NK-92 treated with Interleukin-12 subunit alpha and Interleukin-12 subunit beta, amount 100 ng/mL, for 24 hours (cell line): ENCODE results near the gene HECW1.
"Not testable (repeated sequence)": the region's sequence is repeated elsewhere in the genome, so short reads cannot be mapped to it uniquely, and the experiment has no call there.

Source experiments
- DNase-seq: peaks from one replicate; lab custom pipeline; 2025; lab: John Stamatoyannopoulos, UW

Gene HECW1

DNA sequence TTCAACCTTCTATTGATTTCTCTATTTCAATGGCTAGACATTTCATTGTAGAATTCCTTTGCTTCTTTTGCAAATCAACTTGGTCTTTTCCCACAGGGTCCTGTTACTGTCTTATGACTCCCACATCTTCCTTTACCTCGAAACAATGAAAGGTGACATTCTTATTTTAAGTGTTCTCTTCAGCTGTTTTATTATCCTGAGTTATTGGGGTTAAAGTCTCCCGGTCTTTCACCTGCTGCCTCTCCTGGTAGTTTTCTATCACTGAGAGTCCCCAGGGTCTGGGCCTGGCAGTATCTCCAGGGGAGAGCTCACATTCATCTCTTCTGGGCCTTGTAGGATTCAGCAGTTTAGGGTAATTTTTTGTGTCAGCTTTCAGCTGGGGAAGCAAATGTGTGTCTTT is 95.8 kb downstream of the HECW1 start:
- DNase-seq: no peak

DNA sequence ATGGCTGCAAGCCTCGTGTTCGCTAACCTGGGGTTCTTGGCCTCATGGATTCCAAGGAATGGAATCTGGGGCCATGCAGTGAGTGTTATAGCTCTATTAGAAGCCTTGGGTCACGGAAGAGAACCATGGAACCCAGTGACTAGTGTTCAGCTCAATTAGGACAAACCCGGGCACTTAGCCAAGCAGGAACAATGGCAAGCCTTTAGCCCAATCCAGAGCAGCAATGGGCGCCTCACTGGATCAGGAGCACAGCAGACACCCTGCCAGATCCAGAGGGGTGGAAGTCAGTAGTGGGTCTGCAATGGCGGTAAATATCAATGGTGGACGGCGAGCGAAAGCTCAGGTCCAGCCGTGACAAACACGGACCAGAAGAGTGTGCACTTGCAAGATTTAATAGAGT is 98.1 kb downstream of the HECW1 start:
- not testable (repeated sequence) for DNase-seq

DNA sequence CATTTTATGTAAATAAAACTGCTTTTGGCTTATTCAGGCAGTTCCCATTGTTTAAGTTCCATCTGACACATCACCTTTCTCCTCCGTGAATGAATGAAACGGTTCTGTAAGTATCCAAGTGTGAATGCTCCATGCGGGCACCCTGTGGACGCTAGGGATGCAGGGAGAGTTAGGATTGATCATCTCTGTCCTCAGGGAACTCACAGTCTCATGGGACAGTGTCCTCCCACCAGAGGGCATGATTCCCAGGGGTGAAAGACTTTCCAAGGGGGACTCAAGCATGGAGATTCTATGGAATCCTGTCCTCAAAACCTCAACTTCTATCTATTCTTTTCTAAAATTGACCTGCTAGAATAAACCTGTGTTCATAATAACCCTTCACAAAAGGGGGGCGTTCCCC is 98.8 kb downstream of the HECW1 start:
- no peak for DNase-seq

DNA sequence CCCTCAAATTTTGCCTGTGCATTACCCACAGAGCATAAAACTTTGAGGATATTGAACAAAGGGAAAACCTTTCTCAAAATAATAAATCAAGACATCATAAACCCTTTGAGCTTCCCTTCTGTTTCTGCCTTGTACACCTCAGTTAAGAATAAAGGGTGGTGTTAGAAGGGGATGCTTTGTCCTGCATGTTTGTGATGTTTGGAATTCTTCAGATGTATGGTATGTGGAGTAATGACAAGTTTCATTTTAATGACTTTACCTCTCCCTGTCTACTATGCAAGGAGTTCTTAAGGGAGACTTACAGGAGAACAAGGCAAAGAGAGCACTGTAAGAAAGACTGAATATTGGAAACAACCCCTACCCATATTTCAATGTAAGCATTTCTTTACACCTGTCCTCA is 99.2 kb downstream of the HECW1 start:
- no peak for DNase-seq

DNA sequence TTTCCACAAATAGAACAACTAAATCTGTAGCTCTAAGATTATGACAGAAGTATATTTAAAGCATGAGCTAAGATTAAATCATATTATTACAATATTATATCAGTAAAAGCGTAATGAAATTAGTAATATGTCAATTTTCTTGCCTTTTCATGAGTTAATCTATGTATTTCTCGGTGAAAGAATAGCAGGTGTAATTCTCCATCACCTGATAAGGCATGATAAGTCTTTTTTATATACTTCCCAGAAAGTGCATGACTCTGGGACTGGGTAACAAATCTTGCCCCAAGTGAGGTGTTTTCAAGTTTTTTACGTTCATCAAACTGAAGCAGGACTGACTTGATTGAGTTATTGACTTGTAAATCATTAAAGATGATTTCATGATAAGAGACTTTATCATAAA is 100.5 kb downstream of the HECW1 start:
- DNase-seq: no peak

DNA sequence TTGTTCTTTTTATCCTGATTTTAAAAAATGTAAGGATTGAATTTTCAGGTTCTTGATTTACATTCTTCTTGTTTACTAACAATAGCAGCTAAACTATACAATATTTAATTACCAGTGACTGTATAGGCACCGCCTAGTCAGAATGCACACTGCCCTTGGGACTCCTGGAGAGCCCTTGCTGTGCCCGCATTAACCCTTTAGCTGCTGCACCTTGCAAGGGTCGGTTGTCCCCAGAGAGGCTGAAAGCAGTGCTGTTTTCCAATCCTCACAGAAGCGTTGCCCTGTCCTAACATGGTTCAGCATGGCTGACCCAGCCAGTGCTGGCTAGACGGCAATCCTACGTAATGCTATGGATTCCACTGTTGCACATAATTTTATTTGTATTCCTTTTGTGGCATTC is 102.6 kb downstream of the HECW1 start:
- DNase-seq: no peak

DNA sequence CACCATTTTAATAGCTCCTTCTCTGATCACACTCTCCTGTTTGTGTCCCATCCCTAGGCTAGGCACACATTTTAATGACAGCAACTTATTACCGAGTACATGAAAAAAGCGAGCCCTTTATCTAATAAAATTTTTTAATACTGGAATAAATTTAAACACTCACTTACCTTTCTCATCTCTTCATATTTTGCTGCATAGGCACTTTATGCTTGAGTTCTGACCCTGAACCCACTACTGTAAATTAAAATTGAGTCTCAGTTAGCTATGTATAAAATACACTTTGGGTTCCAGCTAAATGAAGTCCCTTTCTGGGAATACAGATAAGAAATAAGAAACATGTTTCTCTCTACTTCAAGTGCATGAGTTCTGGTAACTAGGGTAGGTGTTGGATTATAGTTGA is 104.6 kb downstream of the HECW1 start:
- no peak for DNase-seq

DNA sequence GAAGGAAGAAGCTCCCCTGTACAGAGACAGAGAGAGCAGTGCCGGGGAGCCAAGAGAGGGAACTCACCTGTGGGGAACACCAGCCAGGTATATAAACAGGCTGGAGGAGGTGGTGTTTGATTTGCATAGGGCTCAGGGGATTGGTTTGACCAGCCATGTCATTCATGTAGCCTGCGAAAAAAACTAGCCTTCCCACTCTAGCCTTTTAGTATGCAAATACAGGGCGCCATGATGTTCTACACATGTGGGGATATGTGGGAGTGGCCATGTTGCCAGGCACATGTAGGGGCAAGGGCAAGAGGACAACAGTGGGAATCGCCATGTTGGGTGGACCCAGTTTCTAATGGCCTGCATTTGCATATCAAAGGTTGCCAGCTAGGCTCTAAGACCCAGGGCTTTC is 106.5 kb downstream of the HECW1 start:
- DNase-seq: not testable (repeated sequence)

DNA sequence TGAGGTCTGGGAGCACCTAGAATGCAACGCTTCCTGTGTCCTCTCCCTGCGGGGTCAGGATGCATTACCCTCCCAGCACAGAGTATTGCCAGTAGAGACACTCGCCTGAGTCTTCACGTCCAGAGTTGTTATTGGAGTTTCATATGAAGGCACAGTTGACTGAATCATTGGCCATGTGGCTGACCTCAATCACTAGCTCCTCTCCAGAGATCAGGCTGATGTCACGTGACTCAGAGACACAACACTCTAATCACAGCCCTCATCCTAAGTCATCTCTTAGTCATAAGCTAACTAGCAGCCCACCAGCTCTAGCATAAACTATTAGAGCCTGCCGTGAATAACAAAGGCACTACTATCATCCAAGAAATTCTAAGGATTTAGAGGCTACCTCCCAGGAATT is 107.8 kb downstream of the HECW1 start:
- no peak for DNase-seq

DNA sequence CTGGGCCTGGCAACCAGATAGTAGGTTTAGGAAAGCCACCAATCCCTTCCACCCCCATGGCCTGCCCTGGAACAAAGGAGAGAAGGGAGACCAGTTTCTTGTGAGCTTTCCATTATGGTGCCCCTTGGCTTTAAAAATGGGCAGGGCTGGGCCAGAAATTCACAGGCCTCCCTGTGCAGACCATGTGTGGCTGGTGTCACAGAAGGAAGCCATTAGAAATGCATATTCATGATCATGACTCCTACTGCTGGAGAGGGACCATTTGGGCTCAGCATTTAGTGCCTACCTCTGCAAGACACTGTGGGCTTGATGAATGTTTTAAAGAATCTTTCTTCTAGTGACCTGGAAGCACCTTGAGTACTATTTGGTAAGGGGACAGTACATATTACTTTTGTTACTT is 108.3 kb downstream of the HECW1 start:
- no peak for DNase-seq

DNA sequence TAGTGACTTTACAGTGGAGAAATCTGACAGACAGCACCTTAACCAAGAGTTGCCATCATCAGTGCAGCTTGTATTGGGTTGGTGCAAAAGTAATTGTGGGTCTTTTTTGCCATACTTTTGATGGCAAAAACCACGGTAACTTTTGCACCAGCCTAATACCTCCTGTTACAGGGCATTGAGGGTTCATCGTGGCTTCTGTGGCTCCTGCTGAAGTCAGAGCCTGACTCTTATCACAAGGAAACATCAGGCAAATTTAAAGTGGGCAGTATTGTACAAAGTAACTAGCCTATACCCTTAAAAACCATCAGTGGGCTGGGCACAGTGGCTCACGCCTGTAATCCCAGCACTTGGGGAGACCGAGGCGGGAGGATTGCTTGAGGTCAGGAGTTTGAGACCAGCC is 117.4 kb downstream of the HECW1 start:
- no peak for DNase-seq

DNA sequence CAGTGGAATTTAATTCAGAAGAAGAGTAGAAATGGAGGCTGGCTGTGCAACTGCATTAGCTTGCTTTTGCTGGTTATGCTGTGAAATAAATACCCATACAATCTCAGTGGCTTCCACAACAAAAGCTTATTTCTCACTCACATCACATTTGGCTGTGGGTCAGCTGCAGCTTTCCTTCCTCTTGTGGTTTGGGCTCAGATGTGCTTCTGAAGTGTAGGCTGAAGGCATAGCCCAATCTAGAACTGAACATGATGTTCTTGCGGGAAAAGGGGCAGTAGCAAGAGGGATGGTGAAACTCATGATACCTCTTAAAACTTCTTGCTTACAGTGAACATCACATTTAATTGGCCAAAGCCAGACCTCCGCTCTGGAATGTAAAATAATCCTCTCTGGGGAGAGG is 119.9 kb downstream of the HECW1 start:
- no peak for DNase-seq

DNA sequence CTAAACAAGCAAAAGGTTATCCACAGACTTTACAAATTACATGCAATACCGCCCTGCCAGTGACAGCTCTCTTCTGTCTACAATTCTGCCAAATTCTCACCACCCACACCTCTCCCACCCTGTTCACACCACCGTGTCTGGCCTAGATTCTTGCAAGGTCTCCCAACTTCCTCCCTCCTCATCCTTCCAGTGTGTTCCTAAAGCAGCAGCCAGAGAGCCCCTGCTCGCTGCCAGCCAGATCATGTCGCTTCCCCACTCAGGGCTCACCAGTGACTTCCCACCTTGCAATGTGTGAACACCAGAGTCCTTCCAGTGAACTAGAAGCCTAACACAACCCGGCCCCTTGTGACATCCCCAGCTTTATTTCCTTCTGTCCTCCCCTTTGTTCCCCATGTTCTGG is 121.6 kb downstream of the HECW1 start:
- DNase-seq: no peak

DNA sequence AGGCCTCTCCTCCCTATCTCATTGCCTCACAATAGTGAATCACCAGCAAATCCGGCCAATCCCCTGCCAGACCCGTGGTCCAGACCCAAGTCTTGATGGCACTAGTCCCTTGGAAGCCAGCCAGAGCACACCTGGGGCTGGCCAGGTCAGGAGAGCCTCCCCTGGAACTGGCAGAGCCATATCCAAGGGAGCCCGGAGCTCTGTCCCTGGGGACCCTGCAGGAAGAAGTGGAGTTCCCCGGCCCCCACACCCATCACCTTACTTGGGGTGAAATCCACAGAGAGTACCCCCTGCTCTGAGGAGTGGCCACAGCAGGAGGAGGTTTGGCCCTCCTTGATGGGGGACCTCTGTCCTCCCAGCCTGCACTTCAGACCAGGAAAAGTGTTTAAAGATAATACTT is 122.5 kb downstream of the HECW1 start:
- no peak for DNase-seq

DNA sequence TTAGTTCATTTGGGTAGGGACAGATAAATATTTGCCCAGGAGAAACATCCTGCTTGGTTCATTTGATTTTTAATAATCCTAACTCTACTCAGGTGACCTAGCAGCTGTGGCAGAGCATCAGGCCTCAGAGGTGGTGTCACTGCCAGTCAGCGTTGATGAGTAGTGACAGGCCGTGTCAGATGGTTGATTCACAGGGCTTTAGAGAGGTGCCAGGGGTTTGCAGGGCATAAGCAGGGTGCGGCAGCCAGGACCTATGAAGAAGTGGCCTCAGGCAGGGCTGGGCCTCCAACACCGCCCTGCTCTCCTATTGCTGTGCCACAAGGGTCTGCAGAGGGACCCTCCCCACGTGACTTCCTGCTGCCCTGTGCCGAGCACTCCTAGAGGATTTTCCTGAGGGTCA is 128.1 kb downstream of the HECW1 start:
- no peak for DNase-seq

DNA sequence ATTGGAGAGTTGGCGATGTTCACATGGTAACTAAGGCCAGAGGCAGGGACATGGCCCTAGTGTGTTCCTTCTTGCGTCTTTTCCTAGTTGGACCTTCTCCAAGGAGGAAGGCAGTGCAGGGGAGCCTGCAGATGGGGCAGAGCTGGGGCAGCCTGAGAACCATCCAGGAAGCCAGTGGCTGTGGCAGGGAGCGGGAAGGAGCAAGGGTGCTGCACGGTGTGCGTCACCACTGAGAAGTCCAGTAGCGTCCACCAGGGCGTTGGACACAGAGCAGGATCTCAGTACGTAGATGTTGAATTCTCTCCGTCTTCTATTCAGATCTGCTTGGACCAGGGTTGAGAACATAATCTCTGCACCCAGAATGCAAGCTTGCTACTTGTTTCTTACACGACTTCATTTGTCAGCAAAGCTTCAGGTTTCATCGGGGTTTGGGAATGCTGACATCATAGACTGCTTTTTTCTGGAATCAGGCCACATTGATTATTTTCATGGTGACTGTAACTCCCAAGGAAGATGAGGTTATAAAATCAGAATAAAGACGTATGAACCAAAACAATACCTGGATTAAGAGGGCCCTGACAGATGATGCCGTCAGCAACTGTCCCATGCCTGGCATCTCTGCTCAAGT is 130.3 kb downstream of the HECW1 start:
- DNase-seq: no peak

DNA sequence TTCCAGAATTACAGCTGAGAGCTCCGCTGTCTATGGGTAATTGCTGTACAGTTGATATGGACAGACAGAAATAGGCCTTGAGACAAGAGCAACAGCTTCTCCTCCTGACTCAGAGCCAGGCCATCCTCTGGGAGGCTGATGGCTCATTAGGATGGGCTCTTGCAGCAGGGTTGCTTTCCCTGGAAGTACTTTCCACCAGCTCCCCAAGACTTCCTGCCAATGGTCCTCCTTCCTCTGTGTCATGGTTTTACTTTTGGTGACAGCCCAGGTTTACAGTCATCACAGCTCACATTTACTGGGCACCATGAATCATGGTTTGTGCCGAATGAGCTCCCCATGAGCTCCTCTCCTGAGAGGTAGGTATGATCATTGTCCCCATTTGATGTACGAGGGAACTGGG is 131.8 kb downstream of the HECW1 start:
- DNase-seq: no peak

DNA sequence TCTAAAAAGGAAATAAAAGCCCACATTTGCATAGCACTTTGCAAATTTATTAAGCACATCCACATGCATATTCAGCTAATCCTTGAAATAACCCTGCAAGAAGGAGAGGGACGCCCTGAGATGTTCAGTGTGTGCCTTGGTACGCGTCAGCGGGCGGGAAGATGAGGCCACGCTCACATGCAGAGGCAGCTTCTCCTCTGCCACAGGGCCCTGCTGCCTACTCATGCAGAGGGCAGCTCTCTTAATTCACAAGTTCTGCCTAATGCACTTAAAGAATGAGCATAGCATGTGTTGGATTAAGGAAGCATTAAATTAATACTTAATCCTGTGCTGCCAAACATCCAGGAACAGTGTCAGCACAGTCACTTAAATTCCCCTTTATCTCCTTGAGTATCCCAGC is 132.3 kb downstream of the HECW1 start:
- no peak for DNase-seq

DNA sequence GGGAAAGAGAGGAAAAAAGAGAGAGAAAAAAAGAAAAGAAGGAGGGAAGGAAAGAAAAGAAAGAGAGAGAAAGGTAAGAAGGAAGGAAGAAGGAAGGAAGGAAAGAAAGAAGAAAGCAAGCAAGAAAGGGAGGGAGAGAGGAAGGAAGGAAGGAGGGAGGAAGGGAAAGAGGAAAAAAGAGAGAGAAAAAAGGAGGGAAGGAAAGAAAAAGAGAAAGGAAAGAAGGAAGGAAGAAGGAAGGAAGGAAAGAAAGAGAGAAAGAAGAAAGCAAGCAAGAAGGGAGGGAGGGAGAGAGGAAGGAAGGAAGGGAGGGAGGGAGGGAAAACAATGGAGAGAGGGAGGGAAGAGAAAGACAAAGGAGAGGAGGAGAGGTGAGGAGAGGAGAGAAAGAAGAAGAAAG is 135.3 kb downstream of the HECW1 start:
- no peak for DNase-seq

DNA sequence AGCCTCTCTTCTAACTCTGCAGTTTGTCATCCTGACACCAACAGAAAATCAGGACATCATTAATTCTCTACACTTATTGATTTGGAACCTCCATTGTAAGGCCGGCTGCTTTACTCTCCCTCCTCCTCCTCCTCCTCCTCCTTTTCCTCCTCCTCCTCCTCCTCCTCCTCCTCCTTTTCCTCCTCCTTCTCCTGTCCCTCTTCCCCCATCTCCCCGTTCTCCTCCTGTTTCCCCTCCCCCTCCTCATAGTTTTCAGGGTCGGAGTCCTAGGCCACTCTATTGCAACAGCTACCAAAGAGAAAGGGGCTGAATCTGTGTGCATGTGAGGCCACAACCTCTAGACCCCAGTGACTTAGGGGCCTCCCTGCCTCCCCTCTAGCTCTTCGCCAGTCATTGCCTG is 136.1 kb downstream of the HECW1 start:
- no peak for DNase-seq

DNA sequence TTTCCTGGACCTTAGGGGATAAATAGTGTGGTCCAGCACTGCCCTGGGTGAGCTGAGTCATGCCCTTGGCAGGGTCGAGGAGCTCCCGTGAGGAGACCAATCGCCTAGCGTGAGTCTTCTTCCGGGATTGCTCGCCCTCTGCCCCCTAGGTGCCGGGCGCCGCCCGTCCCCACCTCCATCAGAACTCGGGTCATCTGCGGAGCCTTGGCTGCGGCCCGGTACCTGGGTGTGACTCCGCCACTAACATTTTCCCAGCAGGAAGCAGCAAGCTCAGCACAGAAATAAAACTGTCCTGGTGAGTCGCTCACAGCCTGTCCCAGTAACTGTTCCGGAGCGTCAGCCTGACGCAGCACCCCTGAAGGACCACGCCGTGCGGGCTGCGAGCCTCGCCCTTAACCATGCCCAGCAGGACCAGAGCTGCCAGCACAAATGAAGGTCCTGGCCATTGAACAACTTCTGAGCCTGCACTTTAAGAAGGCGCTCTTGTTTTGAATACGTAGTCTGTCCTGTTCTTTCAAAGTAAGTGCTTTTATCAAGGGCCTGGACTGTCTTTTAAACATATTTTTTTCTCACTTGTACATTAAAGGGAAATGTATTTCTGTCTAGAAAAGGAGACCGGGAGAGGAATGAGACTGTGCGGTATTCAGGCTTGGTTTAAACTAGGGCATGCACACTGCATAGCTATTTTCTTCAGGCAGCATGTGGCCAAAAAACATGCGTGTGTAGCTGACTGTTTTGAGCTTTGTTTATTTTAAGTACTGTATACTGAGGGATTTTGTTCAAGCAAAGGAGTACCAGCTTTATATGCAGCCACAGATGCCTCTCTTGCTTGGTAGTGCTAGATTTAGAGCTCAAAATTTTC is 136.7 kb downstream of the HECW1 start:
- no peak for DNase-seq

DNA sequence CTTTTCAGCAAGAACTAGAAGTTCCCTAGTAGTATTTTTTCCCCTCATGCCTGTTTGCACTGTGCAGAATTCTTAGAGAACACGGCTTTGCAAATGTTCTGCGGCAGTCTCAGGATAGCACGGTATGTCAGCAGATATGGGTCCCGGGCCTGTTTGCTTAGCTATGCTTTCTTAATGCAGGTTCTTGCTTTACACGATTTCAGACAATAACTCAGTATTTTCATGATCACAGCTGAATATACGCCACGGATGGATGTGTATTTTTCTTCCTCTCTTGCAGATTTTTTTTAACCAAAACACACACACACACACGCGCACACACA is 137.3 kb downstream of the HECW1 start:
- no peak for DNase-seq

DNA sequence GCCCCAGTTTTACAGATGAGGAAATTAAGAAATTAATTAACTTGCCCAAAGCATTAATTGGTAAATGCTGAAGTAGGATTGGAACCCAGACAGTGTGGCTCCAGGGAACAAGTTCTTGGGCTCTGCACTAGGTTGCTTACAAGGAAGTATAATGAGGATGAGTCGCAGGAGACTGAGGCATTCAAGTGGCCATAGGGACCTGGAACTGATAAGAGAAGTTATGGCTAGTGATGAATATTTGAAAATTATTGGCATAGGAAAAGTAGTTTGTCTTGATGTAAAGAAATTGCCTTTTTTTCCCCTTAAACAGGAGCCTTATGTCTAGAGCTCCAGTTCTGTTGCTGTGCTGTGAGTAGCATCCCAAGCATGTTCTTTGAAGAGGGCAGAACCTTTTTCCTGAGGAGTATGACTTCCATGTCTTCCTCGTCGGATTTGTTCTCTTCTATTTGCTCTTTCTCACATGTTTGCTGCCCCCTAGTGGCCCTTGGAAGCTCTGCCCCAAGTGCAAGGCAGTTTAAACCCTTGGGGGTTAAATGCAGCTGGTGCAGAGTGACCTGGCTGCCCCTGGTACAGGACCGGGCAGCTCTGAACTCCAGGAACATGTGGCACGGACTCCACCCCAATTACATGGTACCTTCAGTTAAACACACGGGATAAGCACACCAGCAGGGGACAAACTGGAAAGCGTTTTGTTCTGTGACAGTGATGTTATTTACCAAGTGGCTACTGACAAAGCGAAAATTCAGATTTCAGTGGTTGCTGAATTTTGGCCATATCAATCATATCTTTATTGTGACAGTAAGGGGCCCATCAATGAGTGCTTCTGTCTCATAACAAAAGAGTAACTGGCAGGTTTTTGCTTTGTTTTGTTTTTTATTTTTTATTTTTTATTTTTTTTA is 148.8 kb downstream of the HECW1 start:
- DNase-seq: peak; percentile 47
